PC-3 (cell line): ENCODE data around the gene ZNF239. TPM values are rescaled to one million over a fixed set of nuclear protein-coding genes. Genes with fewer than 3 reads are reported as not detected.
A peak's percentile ranks its signal among the peaks of the same experiment; 100 is the strongest.

Experiments
- ATAC-seq: fragments of 200-7000 bp; cut with Tn5 transposase; 2 replicates; pipeline ENCODE4 v1.9.1; 2020; ENCODE audit warnings: mild to moderate bottlenecking, moderate library complexity
- BruUV-seq: library from RNA; stranded (reverse); fragments of 400-500 nt; replicated peaks from 2 replicates; lab custom pipeline; 2021; lab: Mats Ljungman, UMichigan
- CTCF ChIA-PET: fragments of 300-600 bp; sonication (Branson Sonifier 250); formaldehyde crosslinking; loops from one replicate; lab custom pipeline; 2022; ENCODE audit warnings: antibody characterized with exemption; lab: Charles Lee
- POLR2A ChIA-PET: fragments of 300-600 bp; sonication (Branson Sonifier 250); formaldehyde crosslinking; loops from one replicate; lab custom pipeline; 2022; ENCODE audit warnings: antibody characterized with exemption; ENCODE audit not compliant: unreplicated experiment; lab: Charles Lee
- DNase-seq: peaks from one replicate; pipeline ENCODE4 v3.0.0-alpha.2; 2015
- H2AFZ ChIP-seq: fragments of 300-600 bp; sonication (generic); 2 replicates; pipeline ENCODE4 v1.6.0; 2016; ENCODE audit warnings: antibody characterized with exemption, low read length
- H3F3A ChIP-seq: fragments of 300-600 bp; sonication (generic); one replicate; pipeline ENCODE4 v1.6.0; 2017; ENCODE audit warnings: antibody characterized with exemption, low read length, control low read depth, mild to moderate bottlenecking; ENCODE audit not compliant: unreplicated experiment
- H3K27ac ChIP-seq: fragments of 300-600 bp; sonication (generic); 2 replicates; pipeline ENCODE4 v1.5.1; 2016; ENCODE audit warnings: mild to moderate bottlenecking, low read length
- H3K27me3 ChIP-seq: fragments of 300-600 bp; sonication (generic); 2 replicates; pipeline ENCODE4 v1.6.1; 2016; ENCODE audit warnings: low read length, mixed read lengths
- H3K36me3 ChIP-seq: fragments of 300-600 bp; sonication (generic); 2 replicates; pipeline ENCODE4 v1.6.1; 2016; ENCODE audit warnings: low read depth, mixed run types, low read length, mixed read lengths
- H3K4me1 ChIP-seq: fragments of 300-600 bp; sonication (generic); 2 replicates; pipeline ENCODE4 v1.5.1; 2016; ENCODE audit warnings: low read length; ENCODE audit not compliant: insufficient read depth
- H3K4me2 ChIP-seq: fragments of 300-600 bp; sonication (generic); 2 replicates; pipeline ENCODE4 v1.6.0; 2016; ENCODE audit warnings: low read length
- H3K4me3 ChIP-seq: fragments of 300-600 bp; sonication (generic); 2 replicates; pipeline ENCODE4 v1.5.1; 2016; ENCODE audit warnings: mild to moderate bottlenecking, low read length, mixed read lengths
- H3K79me2 ChIP-seq: fragments of 300-600 bp; sonication (generic); 2 replicates; pipeline ENCODE4 v1.6.1; 2017; ENCODE audit warnings: low read length, mixed read lengths
- H3K9ac ChIP-seq: fragments of 300-600 bp; sonication (generic); 2 replicates; pipeline ENCODE4 v1.6.0; 2016; ENCODE audit warnings: mild to moderate bottlenecking, low read length
- H3K9me2 ChIP-seq: fragments of 300-600 bp; sonication (generic); replicated peaks from 2 replicates; pipeline ENCODE4 v1.6.1; 2016; ENCODE audit warnings: mixed run types, low read length, mixed read lengths
- H3K9me3 ChIP-seq: fragments of 300-600 bp; sonication (generic); 2 replicates; pipeline ENCODE4 v1.6.1; 2016; ENCODE audit warnings: low read length, mixed read lengths
- H4K20me1 ChIP-seq: fragments of 300-600 bp; sonication (generic); 2 replicates; pipeline ENCODE4 v1.6.1; 2016; ENCODE audit warnings: low read length, mixed read lengths
- CTCF ChIP-seq: fragments of 300-600 bp; sonication (generic); conservative IDR thresholded peaks from 2 replicates; pipeline ENCODE4 v1.5.1; 2017; ENCODE audit warnings: antibody characterized with exemption, low read depth, mild to moderate bottlenecking, low read length
- EZH2 ChIP-seq: fragments of 300-600 bp; sonication (generic); IDR thresholded peaks from one replicate; pipeline ENCODE4 v1.6.1; 2017; ENCODE audit warnings: antibody characterized with exemption, mild to moderate bottlenecking, low read length; ENCODE audit not compliant: unreplicated experiment
- EZH2phosphoT487 ChIP-seq: fragments of 300-600 bp; sonication (generic); IDR thresholded peaks from 2 replicates; pipeline ENCODE4 v1.6.1; 2018; ENCODE audit warnings: mild to moderate bottlenecking, antibody characterized with exemption, low read length, borderline replicate concordance
- intact Hi-C: fragments of 100-400 bp; cut with micrococcal nuclease; formaldehyde crosslinking; loops from 2 replicates; pipeline ENCODE4 v1.9.0; 2023
- total RNA-seq: library from RNA; depleted of rRNA; stranded (reverse); fragments of >200 nt; gene quantifications from 2 replicates; pipeline ENCODE4 v1.2.3, GENCODE V29; 2014

ZNF239 gene
- total RNA-seq, 1 experiment from 2014 or later: 9.7 TPM

GRCh38 chr10:43610636-43611035 lies 36.2 kb upstream of the ZNF239 start:
- no peak overlapping the region for H3K4me2 ChIP-seq
- no peak overlapping the region for H3K27ac ChIP-seq
- CTCF ChIA-PET: no interaction called here
- H3K4me3 ChIP-seq: no peak overlapping the region
- H3K9ac ChIP-seq: no peak overlapping the region
- BruUV-seq: no TSS peak
- POLR2A ChIA-PET: no interaction called here
- no peaks in the 10 kb centered on the region for H3K79me2 ChIP-seq
- DNase-seq: no peak
- no peak overlapping the region for H2AFZ ChIP-seq
- no peak for ATAC-seq
- peaks cover 10% of the 10 kb centered on the region; the same call in 1 of the 2 replicates for H3K9me3 ChIP-seq
- no peaks in the 10 kb centered on the region for H3K27me3 ChIP-seq
- H3K9me2 ChIP-seq: no peaks in the 10 kb centered on the region
- H4K20me1 ChIP-seq: no peaks in the 10 kb centered on the region
- no peaks in the 10 kb centered on the region for H3F3A ChIP-seq
- H3K36me3 ChIP-seq: peaks cover 49% of the 10 kb centered on the region
- TF ChIP-seq CTCF (no peak), EZH2 (no peak), EZH2phosphoT487 (no peak)
- peaks cover 9% of the 10 kb centered on the region for H3K4me1 ChIP-seq
- intact Hi-C loops: no loop called here

- BruUV-seq: TSS peak; percentile 46
- no peak for DNase-seq
- H4K20me1 ChIP-seq: no peaks in the 10 kb centered on the region
- no peaks in the 10 kb centered on the region for H3K27me3 ChIP-seq
- H3K27ac ChIP-seq: no peak overlapping the region
- no peaks in the 10 kb centered on the region for H3K9me2 ChIP-seq
- no peak for TF ChIP-seq EZH2
- no peak for TF ChIP-seq EZH2phosphoT487
- no peak for TF ChIP-seq CTCF
- no peaks in the 10 kb centered on the region for H3K79me2 ChIP-seq
- H3K4me1 ChIP-seq: peaks cover 9% of the 10 kb centered on the region
- ChIA-PET POLR2A (no interaction called here), CTCF (no interaction called here)
- peak overlapping the region; percentile 92 for H3K4me2 ChIP-seq
- H2AFZ ChIP-seq: peak overlapping the region; percentile 88
- ATAC-seq: no peak
- H3K4me3 ChIP-seq: peak overlapping the region; percentile 77
- H3K9me3 ChIP-seq: 0 out of 2 replicates have a peak, but pooled peaks cover 7% of the 10 kb centered on the region
- H3F3A ChIP-seq: no peaks in the 10 kb centered on the region
- peak overlapping the region; percentile 85; the same call in 1 of the 2 replicates for H3K9ac ChIP-seq
- intact Hi-C loops: no loop called here
- peaks cover 18% of the 10 kb centered on the region for H3K36me3 ChIP-seq
Observed at GRCh38 chr10:43607199-43607573, 32.8 kb upstream of the ZNF239 start.

- POLR2A ChIA-PET: no interaction called here
- intact Hi-C loops: loop anchor here (1.0 kb wide), 1 partner anchor 32 kb away; the partner anchor contains the start of gene ZNF239
- ATAC-seq: peak; percentile 97
Observed at GRCh38 chr10:43606323-43607198, 32.1 kb upstream of the ZNF239 start, which contains the start of gene ZNF485. Gene ZNF485 (plus strand): TSS chr10:43606438. CDS start chr10:43607051, 613 bp downstream.

More at GRCh38 chr10:43606323-43607198, 32.1 kb upstream of the ZNF239 start, which contains the start of gene ZNF485:
- no peaks in the 10 kb centered on the region for H3K27me3 ChIP-seq
- no peaks in the 10 kb centered on the region for H3K79me2 ChIP-seq
- no peak for TF ChIP-seq EZH2
- no peak; the same call in none of the 2 replicates for TF ChIP-seq CTCF
- TF ChIP-seq EZH2phosphoT487: no peak
- H3K9me3 ChIP-seq: 0 out of 2 replicates have a peak, but pooled peaks cover 4% of the 10 kb centered on the region
- CTCF ChIA-PET: no interaction called here
- H3K4me1 ChIP-seq: peaks cover 9% of the 10 kb centered on the region
- no peaks in the 10 kb centered on the region for H3F3A ChIP-seq
- peak within 1 kb of the TSS; percentile 92 for H3K4me2 ChIP-seq
- no peaks in the 10 kb centered on the region for H3K9me2 ChIP-seq
- H2AFZ ChIP-seq: peak within 1 kb of the TSS; percentile 88
- H3K27ac ChIP-seq: peak within 1 kb of the TSS; percentile 19; the same call in 1 of the 2 replicates
- no peaks in the 10 kb centered on the region for H4K20me1 ChIP-seq
- peak within 1 kb of the TSS; percentile 85 for H3K9ac ChIP-seq
- H3K36me3 ChIP-seq: peaks cover 13% of the 10 kb centered on the region; the same call in 1 of the 2 replicates
- no TSS peak for BruUV-seq
- peak within 1 kb of the TSS; percentile 77 for H3K4me3 ChIP-seq
- DNase-seq: peak; percentile 69
